Activated CD4-positive, alpha-beta T cell treated with anti-CD3 and anti-CD28 coated beads, Interleukin-2, Interleukin-4, amounts not matched to agents 100 ng/mL and 50 ng/mL, durations not matched to agents 16 hours and 8 hours (primary cell): ENCODE results near the gene C19orf53.
"Not testable (repeated sequence)": the region's sequence is repeated elsewhere in the genome, so short reads cannot be mapped to it uniquely, and the experiment has no call there.

Source experiments
- DNase-seq: peaks from one replicate; pipeline ENCODE4 v3.0.0-alpha.2; 2020; ENCODE audit warnings: low spot score

The C19orf53 gene

GRCh38 chr19:13764101-13764807 lies 10.0 kb upstream of the C19orf53 start, which contains the start of gene MRI1:
TSS of gene MRI1 (plus strand) at chr19:13764522. CDS start at chr19:13764589, 67 bp downstream.
- peak; percentile 65 for DNase-seq

GRCh38 chr19:13764821-13765394 lies 9.3 kb upstream of the C19orf53 start:
- DNase-seq = no peak

- DNase-seq = no peak
Measured at GRCh38 chr19:13765395-13766094, 8.7 kb upstream of the C19orf53 start.

- no peak for DNase-seq
Measured at GRCh38 chr19:13766095-13766481, 8.2 kb upstream of the C19orf53 start.

GRCh38 chr19:13768510-13768909 lies 5.7 kb upstream of the C19orf53 start:
- DNase-seq = no peak

GRCh38 chr19:13770013-13770635 lies 4.1 kb upstream of the C19orf53 start:
- DNase-seq = no peak

- DNase-seq = no peak
Measured at GRCh38 chr19:13778398-13778797, 4.1 kb downstream of the C19orf53 start.

GRCh38 chr19:13778847-13779246 lies 4.6 kb downstream of the C19orf53 start:
- no peak for DNase-seq

- not testable (repeated sequence) for DNase-seq
Measured at GRCh38 chr19:13779794-13780193, 5.5 kb downstream of the C19orf53 start.

- DNase-seq = no peak
Measured at GRCh38 chr19:13781547-13781946, 7.3 kb downstream of the C19orf53 start.

GRCh38 chr19:13782537-13782936 lies 8.3 kb downstream of the C19orf53 start:
- no peak for DNase-seq

GRCh38 chr19:13783565-13784500 lies 9.6 kb downstream of the C19orf53 start:
- no peak for DNase-seq

- DNase-seq = peak; percentile 53
Measured at GRCh38 chr19:13784731-13785452, 10.6 kb downstream of the C19orf53 start.

- peak; percentile 36 for DNase-seq
Measured at GRCh38 chr19:13788991-13789390, 14.7 kb downstream of the C19orf53 start.

- no peak for DNase-seq
Measured at GRCh38 chr19:13790354-13790753, 16.1 kb downstream of the C19orf53 start.

- not testable (repeated sequence) for DNase-seq
Measured at GRCh38 chr19:13793317-13793716, 19.1 kb downstream of the C19orf53 start.

- DNase-seq = no peak
Measured at GRCh38 chr19:13794398-13794756, 20.1 kb downstream of the C19orf53 start.

GRCh38 chr19:13794757-13795589 lies 20.7 kb downstream of the C19orf53 start, which contains the start of gene ZSWIM4:
TSS of gene ZSWIM4 (plus strand) at chr19:13795443. CDS start at chr19:13795649, 206 bp downstream.
- DNase-seq = peak; percentile 99

- DNase-seq = no peak
Measured at GRCh38 chr19:13795595-13796300, 21.5 kb downstream of the C19orf53 start.
